H1 (cell line): ENCODE data around the gene PRICKLE2. TPM values are rescaled to one million over a fixed set of nuclear protein-coding genes. Genes with fewer than 3 reads are reported as not detected.

Source experiments
- EP300 ChIP-seq, 2 experiments: IDR thresholded peaks; 1 replicate in 1 of 2; 2 replicates in 1 of 2; pipeline ENCODE4 v1.6.1; 2011 to 2012; ENCODE audit warnings: low read depth in 2 of 2, low read length in 2 of 2, mild to moderate bottlenecking in 2 of 2, borderline replicate concordance in 1 of 2, inconsistent platforms in 1 of 2, moderate library complexity in 1 of 2
- ZNF274 ChIP-seq: IDR thresholded peaks from 2 replicates; pipeline ENCODE4 v1.7.0; 2012; ENCODE audit warnings: low read length, borderline replicate concordance; ENCODE audit errors: extremely low read depth
- polyA plus RNA-seq, 7 experiments: library from polyadenylated mRNA; depleted of rRNA in 3 of 7; stranded (reverse) in 5 of 7; unstranded in 2 of 7; fragments of >200 nt in 5 of 7; fragments of 200-250 nt in 2 of 7; gene quantifications; 1 replicate in 5 of 7; 2 replicates in 1 of 7; 4 replicates in 1 of 7; pipeline versions ENCODE4 v1.2.1 to v1.2.3, GENCODE V29; 2011 to 2013; ENCODE audit warnings: missing spikeins in 2 of 7, mixed read lengths in 2 of 7
- total RNA-seq: library from RNA; stranded (reverse); fragmentation: NEBNext Ultra II Directional; extraction: Animal tissue kit (Norgen Biotek cat#: 25700); gene quantifications from 2 replicates; pipeline ENCODE4 v1.2.1, GENCODE V29; 2021

The PRICKLE2 gene
- total and polyA plus RNA-seq, 2 of the 8 experiments (the other 6 are each of a cell fraction or from before 2014, with no cell fraction given) = 2.9 to 8.0 TPM

GRCh38 chr3:64155328-64155727 is 69.9 kb downstream of the PRICKLE2 start (continued):
- TF ChIP-seq EP300 (IDR thresholded peaks at IDR 0.05; ENCODE audit: borderline replicate concordance in 1 of 2, low read depth in 2 of 2, low read length in 2 of 2) (no peak), ZNF274 (no peak)
